ENCODE measurements around the gene DCAF6.

DNA sequence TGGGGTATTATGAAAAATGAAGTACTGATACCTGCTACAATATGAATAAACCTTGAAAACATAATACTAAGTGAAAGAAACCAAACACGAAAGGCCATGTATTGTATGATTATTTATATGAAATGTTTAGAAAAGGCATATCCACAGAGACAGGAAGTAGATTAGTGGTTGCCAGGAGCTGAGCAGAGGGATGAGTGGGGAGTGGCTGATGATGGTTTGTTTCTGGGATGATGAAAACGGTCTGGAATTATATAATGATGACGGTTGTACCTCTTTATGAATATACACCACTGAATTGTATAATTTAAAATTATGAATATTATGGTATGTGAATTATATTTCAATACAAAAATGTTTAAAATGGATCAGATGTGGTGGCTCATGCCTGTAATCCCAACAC, 64.2 kb downstream of the DCAF6 start:
- TF ChIP-seq POLR2A (IDR thresholded peaks at IDR 0.05; ENCODE audit: low read depth, low read length) (no peak), POLR2AphosphoS5 (IDR thresholded peaks at IDR 0.05; ENCODE audit: low read depth, low read length) (no peak), POU2F2 (IDR thresholded peaks at IDR 0.05; ENCODE audit: low read depth, low read length) (no peak), TAF1 (IDR thresholded peaks at IDR 0.05; ENCODE audit: low read depth, low read length) (no peak), SPI1 (IDR thresholded peaks at IDR 0.05; ENCODE audit: low read depth, low read length) (no peak)
